GM19023 (cell line): ENCODE data around the gene PSD2.
A peak's percentile ranks its signal among the peaks of the same experiment; 100 is the strongest.

Source experiments
- ATAC-seq: cut with Tn5 transposase; IDR thresholded peaks from one replicate; pipeline ENCODE4 v1.9.1; 2021; ENCODE audit warnings: mild to moderate bottlenecking, moderate library complexity; ENCODE audit not compliant: unreplicated experiment

Gene PSD2

DNA sequence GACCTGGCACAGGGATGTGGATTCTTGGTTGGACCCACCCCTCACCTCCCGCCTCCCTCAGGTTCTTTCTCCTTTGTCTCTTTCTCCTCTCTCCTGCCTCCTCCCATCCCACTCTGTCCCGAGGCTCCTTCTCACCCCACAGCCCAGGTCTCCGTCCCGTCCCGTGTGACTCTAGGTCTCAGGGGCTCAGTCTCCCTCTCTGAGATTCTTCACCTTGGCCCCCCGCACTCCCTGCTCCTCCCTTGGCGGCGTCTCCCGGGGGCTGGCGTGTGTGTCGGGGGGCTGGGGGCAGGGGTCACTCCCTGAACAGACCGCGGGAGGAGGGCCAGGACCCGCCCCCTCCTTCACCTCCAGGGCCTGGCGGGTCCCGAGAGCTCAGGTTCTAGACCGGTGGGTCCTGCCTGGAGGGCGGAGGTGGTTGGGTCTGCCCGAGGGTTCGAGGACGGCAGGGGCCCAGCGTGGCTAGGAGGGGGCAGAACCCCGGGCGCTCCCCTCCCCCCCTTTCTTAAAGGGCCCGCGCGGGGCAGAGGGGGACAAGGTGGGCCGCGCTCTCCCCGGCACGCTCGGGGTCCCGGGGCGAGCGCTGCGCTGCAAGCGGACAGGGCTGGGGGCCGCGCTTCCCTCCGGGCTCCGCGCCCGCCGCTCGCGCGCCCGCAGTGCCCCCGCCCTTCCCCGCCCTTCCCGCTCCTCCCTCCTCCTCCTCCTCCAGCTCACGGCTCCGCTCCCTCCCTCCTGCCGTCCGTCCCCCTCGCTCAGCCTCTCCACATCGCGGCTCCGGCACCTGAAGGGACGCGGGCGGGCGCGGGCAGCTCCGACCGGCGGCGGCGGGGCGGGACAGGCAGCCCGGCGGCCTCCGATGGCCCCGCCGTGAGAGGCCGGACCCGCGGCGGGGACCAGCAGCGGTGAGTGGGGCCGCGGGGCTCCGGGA lies at the start of gene PSD2:
TSS of gene PSD2 (plus strand) at position 735 of the 928 bp plus-strand sequence. CDS start 13,633 bp downstream, outside the sequence.
- ATAC-seq = no peak

- peak; percentile 47 for ATAC-seq
Measured at GRCh38 chr5:139746691-139747582, 48.7 kb upstream of the PSD2 start.

DNA sequence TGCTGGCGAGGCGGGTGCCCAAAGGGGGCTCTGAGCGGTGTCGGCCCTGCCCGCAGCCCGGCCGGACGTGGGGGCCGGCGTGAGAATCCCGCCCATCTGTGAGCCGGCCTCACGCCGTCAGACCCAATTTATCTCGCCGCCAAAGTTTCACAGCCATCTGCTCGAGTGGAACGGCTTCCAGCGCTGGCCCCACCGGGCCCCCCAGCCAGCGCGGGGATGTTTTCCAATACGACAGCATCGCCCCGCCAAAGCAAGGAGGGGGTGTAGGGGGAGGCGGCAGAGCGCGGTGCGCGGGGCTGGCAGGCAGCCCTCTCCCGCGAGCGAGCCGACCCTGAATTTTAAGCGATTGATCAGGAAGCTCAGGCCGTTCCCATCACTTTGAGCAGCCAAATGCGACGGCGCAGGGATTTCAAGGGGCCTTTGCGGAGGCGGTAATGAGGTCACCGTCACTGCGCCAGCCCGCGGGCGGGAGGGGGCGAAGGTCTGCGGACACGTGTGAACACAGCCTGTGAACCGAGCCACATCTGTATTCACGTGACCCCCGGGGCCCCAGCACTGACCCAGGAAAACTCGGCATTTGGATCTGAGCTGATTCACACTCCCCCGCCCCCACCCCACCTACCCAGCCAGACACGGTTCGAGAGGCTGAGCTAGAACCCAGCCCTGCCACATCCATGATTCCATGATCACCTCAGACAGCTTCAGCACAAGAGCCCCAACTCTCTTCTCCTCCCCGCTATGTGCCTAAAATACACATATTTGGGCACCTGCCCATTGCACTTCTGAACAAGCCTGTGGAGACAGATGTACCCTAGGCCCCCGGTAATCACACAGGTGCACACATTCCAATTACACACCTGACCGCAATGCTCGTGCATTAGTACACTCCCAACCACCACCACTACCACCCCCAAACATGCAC lies 47.8 kb upstream of the PSD2 start:
- ATAC-seq = peak; percentile 23

- no peak for ATAC-seq
Measured at GRCh38 chr5:139748505-139748826, 47.1 kb upstream of the PSD2 start.

- no peak for ATAC-seq
Measured at GRCh38 chr5:139749242-139749641, 46.4 kb upstream of the PSD2 start.

DNA sequence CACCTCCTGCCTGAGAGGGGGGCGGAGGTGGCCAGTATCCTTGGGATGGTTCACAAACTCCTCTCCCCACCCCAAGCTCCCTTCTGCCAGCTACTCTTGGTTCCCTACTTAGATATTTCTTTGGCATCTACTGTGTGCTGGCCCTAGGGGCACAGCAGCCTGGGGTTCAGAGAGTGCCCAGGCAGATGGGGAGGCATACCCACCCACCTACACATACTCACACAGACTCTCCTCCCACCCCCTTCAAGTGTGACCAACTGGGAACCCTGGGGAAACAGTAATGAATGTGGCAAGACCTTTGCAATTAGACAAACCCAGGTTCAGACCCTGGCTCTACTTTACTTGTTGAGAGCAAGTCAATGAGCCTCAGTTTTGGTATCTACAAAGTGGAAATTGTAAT lies 44.4 kb upstream of the PSD2 start:
- no peak for ATAC-seq

DNA sequence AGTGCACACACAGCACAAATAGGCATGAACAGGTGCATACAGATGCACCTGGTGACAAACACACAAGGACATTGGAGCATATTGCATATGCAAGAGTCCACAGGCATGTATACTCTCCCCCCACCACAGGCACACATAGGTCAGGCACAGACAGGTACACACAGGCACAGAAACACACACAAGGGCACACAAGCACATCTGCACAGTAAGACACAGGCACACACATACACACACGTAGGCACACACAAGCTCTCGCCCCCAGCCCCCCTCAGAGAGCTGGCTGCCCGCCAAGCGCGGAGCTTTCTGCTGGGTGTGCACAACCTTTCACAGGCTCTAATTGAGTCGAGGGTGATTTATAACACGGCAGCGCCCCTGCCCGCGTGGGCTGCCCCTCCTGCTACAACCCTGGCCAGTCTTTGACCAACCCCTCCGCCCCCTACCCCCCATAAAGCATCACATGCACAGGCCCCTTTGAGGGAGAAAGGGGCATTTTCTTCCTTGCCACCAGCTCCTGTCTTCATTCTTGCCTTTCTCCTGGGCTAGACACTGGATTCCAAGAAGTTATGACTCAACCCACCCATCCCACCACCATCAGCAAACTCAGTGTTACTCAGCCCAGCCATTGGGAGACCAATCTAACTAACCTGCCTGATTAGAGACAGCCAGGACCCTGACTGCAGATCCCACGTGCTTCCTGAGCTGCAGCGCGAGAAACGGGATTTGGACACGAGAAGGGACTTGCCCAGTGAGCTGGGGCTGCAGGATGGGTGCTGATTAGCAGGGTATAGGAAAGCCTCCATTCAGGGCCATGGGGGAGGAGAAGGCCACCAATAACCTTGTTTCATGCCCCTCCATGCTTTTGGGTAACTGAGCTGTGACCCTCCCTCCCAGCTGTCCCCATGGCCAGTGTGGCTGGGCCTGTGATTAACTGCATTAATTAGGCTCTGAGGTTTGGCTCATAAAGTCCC lies 42.8 kb upstream of the PSD2 start:
- ATAC-seq = no peak

- no peak for ATAC-seq
Measured at GRCh38 chr5:139755892-139756671, 39.5 kb upstream of the PSD2 start.

- ATAC-seq = no peak
Measured at GRCh38 chr5:139756971-139757370, 38.6 kb upstream of the PSD2 start.

- no peak for ATAC-seq
Measured at GRCh38 chr5:139757727-139758509, 37.7 kb upstream of the PSD2 start.

DNA sequence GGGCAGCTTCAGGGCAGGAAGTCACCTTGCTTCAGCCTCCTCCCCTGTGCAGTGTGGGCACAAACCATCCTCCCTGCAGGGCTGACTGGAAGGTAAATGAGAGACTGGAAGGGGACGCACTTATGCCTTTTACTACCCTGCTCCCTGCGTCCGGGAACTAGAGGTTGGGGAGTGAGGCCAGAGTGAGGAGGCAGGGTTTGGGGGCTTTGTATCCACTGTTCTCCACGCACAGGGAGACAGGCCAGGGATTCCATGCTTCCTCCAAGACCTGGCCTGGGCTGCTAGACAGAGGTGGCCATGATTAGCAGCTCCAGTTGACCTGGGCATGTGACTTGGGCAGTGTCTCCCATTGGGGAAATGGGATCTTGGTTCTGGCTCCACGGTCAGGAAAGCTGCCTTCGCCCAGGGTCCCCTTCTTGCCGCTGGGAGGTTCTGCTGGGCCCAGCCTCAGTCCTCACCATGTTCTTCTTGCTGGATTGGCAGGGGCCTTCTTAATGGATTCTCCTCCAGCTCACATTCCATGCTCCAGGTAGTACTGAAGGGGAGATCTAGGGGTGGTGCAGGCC lies 37.0 kb upstream of the PSD2 start:
- no peak for ATAC-seq

DNA sequence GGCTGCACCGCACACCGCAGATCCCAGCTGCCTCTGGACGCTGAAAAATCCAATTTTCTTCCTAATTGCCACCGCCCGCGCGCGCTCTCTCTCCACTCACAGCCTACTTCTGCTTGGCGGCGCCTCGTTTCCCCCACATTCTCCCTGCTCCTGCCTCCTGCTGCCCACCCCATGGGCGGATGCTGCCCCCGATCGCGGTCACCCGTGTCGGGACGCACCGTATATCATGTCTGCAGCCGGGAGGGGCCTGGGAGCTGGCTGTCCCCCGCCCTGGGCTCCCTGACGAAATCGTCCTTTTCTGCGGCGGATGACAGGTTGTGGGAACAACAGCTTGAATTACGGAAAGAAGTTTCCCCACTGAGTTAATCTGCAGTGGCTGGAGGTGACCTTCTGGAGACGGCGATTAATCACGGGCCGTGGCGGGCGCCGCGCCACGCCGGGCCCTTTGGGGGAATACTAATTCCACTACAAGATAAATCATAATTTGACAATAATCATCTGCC lies 36.3 kb upstream of the PSD2 start:
- ATAC-seq = no peak

GRCh38 chr5:139760066-139761056 lies 35.2 kb upstream of the PSD2 start:
- no peak for ATAC-seq

DNA sequence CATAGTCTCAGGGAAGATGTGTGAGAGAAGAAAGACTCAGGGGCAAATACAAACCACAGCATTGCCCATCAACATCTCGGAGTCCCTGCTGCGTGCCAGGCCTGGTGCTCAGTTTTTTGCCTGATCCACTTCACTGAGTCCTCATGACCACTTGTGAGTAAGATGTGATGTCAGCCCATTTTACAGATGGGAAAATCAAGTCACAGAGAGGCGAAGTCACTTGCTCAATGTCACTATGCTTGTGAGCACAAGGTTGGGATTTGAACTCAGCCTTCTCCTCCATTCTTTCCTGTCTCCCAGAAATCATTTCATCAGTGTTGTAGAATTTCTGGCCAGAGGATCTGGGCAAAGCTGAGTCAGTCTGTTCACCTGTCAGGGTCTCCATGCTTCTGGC lies 34.6 kb upstream of the PSD2 start:
- ATAC-seq = no peak

DNA sequence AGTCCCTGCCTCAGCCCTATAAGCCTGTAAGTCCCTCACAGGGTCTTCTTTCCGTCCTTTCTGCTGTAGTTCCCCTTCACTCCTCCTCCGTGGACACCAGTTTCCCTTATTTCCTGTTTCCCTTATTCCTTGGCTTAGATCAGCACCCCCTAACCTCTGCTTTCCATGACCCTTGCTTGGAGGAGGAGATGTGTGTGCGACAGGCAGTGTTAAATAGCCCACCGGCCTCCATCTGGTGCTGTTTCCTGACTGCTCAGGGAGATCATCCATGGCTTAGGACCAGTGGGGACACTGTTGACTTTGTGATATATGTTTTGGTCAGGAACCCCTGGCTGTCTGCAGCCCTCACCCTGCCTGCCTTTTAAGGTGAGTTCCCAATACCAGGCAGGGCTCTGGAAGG lies 34.1 kb upstream of the PSD2 start:
- ATAC-seq = no peak

DNA sequence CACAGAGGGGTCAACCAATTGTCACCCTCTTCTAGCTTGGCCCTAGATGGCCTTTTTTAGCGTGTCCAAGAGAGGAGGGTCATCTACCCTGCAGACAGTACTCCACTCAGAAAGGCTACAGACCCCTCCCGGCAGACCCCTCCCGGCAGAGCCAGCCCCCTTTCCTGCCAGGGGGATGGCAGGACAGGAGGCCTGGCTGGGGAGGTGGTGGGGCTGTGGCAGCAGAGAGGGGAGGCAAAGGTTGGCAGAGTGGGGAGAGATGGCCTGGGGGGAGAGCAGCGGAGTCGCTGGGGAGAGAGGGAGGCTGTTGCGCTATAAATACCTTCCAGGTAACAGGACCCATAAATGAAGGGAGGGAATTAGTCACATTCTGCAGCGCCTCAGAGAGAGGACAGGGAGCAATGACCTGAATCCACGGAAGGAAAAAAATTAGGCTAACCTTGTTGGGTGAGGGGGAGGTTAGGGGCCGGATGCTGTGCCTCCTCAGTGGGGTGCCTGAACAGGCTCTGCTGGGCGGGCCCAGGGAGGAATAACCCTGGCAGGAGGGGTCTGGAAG lies 32.9 kb upstream of the PSD2 start:
- ATAC-seq = no peak
